ENCODE results near the gene COL4A3. TPM values are rescaled to one million over a fixed set of nuclear protein-coding genes. Genes with fewer than 3 reads are reported as not detected.

The COL4A3 gene
- total RNA-seq, 1 donor from 2014 or later = not detected

- no peak for DNase-seq (ENCODE audit: low spot score in 2 of 2, unreplicated experiment in 2 of 2)
- Mint-ChIP-seq H3K27me3 (ENCODE audit: low read depth) (no peaks in the 10 kb centered on the region), H3K4me1 (no peaks in the 10 kb centered on the region), H3K36me3 (no peaks in the 10 kb centered on the region), H3K27ac (no peak overlapping the region), H3K9me3 (peaks cover 2% of the 10 kb centered on the region), H3K4me3 (no peak overlapping the region)
- TF ChIP-seq, protein P1, sequence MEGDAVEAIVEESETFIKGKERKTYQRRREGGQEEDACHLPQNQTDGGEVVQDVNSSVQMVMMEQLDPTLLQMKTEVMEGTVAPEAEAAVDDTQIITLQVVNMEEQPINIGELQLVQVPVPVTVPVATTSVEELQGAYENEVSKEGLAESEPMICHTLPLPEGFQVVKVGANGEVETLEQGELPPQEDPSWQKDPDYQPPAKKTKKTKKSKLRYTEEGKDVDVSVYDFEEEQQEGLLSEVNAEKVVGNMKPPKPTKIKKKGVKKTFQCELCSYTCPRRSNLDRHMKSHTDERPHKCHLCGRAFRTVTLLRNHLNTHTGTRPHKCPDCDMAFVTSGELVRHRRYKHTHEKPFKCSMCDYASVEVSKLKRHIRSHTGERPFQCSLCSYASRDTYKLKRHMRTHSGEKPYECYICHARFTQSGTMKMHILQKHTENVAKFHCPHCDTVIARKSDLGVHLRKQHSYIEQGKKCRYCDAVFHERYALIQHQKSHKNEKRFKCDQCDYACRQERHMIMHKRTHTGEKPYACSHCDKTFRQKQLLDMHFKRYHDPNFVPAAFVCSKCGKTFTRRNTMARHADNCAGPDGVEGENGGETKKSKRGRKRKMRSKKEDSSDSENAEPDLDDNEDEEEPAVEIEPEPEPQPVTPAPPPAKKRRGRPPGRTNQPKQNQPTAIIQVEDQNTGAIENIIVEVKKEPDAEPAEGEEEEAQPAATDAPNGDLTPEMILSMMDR (IDR thresholded peaks at IDR 0.05; ENCODE audit: unreplicated experiment) = no peak
Measured at GRCh38 chr2:227312579-227312978, 148.2 kb downstream of the COL4A3 start.

DNA sequence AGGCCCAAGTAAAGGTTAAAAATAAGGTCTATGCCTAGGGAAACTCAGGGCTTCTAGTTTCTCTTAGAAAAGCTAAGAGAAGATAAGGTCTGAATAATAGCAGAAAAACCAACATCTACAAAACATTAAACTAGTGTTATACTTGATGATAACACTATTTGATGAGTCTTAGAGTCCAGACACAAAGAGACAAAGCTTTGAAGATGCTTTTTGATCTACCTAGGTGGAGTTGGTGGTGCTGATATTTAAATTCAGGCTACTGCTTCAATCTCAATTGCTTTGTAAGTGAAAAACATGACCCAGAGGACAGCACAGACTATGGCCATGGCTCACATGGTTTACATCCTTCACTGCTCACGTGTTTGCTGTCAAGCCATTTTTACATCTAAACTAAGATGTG is 148.9 kb downstream of the COL4A3 start:
- Mint-ChIP-seq H3K27me3 (ENCODE audit: low read depth) (no peaks in the 10 kb centered on the region), H3K36me3 (no peaks in the 10 kb centered on the region), H3K4me1 (no peaks in the 10 kb centered on the region)

GRCh38 chr2:227317834-227318233 is 153.4 kb downstream of the COL4A3 start:
- Mint-ChIP-seq H3K36me3 (peaks cover 9% of the 10 kb centered on the region), H3K4me3 (no peak overlapping the region), H3K4me1 (no peaks in the 10 kb centered on the region), H3K27ac (no peak overlapping the region), H3K9me3 (peaks cover 20% of the 10 kb centered on the region), H3K27me3 (ENCODE audit: low read depth) (no peaks in the 10 kb centered on the region)
- TF ChIP-seq, protein P1 (IDR thresholded peaks at IDR 0.05; ENCODE audit: unreplicated experiment) = no peak
- no peak for DNase-seq (ENCODE audit: low spot score in 2 of 2, unreplicated experiment in 2 of 2)

More for the DNA sequence above, 148.9 kb downstream of the COL4A3 start:
- Mint-ChIP-seq H3K9me3 (peaks cover 6% of the 10 kb centered on the region), H3K27ac (no peak overlapping the region), H3K4me3 (no peak overlapping the region)
- no peak for DNase-seq (ENCODE audit: low spot score in 2 of 2, unreplicated experiment in 2 of 2)
- TF ChIP-seq, protein P1 (IDR thresholded peaks at IDR 0.05; ENCODE audit: unreplicated experiment) = no peak

- TF ChIP-seq, protein P1 (IDR thresholded peaks at IDR 0.05; ENCODE audit: unreplicated experiment) = no peak
- Mint-ChIP-seq H3K9me3 (peaks cover 30% of the 10 kb centered on the region), H3K4me3 (no peak overlapping the region), H3K36me3 (peaks cover 11% of the 10 kb centered on the region), H3K27me3 (ENCODE audit: low read depth) (no peaks in the 10 kb centered on the region), H3K27ac (no peak overlapping the region), H3K4me1 (peaks cover 6% of the 10 kb centered on the region)
- no peak for DNase-seq (ENCODE audit: low spot score in 2 of 2, unreplicated experiment in 2 of 2)
Measured at GRCh38 chr2:227320305-227321094, 156.1 kb downstream of the COL4A3 start.

- Mint-ChIP-seq H3K9me3 (peaks cover 27% of the 10 kb centered on the region), H3K36me3 (peaks cover 11% of the 10 kb centered on the region), H3K27me3 (ENCODE audit: low read depth) (no peaks in the 10 kb centered on the region), H3K4me3 (no peak overlapping the region), H3K27ac (no peak overlapping the region), H3K4me1 (peaks cover 19% of the 10 kb centered on the region)
- DNase-seq (ENCODE audit: low spot score in 2 of 2, unreplicated experiment in 2 of 2) = no peak
- TF ChIP-seq, protein P1 (IDR thresholded peaks at IDR 0.05; ENCODE audit: unreplicated experiment) = no peak
Measured at GRCh38 chr2:227322530-227323205, 158.2 kb downstream of the COL4A3 start.
